A673 (cell line): Measurements from ENCODE around the gene KLHL13. TPM values are rescaled to one million over a fixed set of nuclear protein-coding genes. Genes with fewer than 3 reads are reported as not detected.

ENCODE experiments used
- BruUV-seq: library from RNA; stranded (reverse); fragments of 400-500 nt; replicated peaks from 2 replicates; lab custom pipeline; 2021; lab: Mats Ljungman, UMichigan
- CTCF ChIA-PET: fragments of 300-600 bp; sonication (Branson Sonifier 250); formaldehyde crosslinking; loops from one replicate; lab custom pipeline; 2022; ENCODE audit warnings: antibody characterized with exemption; lab: Charles Lee
- POLR2A ChIA-PET: fragments of 300-600 bp; sonication (Branson Sonifier 250); formaldehyde crosslinking; loops from one replicate; lab custom pipeline; 2022; ENCODE audit warnings: antibody characterized with exemption; ENCODE audit not compliant: low non-redundant PET; lab: Charles Lee
- DNase-seq: peaks from one replicate; pipeline ENCODE4 v3.0.0-alpha.2; 2015; ENCODE audit warnings: low spot score
- H3K27ac ChIP-seq: fragments of 200-600 bp; sonication (generic); 2 replicates; pipeline ENCODE4 v1.5.1; 2016; ENCODE audit warnings: mixed run types, low read depth, mild to moderate bottlenecking, mixed read lengths, antibody characterized with exemption, low read length; ENCODE audit not compliant: poor library complexity, severe bottlenecking
- H3K27me3 ChIP-seq: fragments of 200-600 bp; sonication (generic); replicated peaks from 2 replicates; pipeline ENCODE4 v1.6.1; 2017; ENCODE audit warnings: mixed run types, low read depth, mild to moderate bottlenecking, mixed read lengths, antibody characterized with exemption, low read length; ENCODE audit not compliant: insufficient read depth, poor library complexity
- H3K36me3 ChIP-seq: fragments of 200-600 bp; sonication (generic); 2 replicates; pipeline ENCODE4 v1.6.1; 2016; ENCODE audit warnings: mixed run types, mild to moderate bottlenecking, mixed read lengths, antibody characterized with exemption, low read length; ENCODE audit not compliant: insufficient read depth, poor library complexity, severe bottlenecking
- H3K4me1 ChIP-seq: fragments of 200-600 bp; sonication (generic); 2 replicates; pipeline ENCODE4 v1.6.1; 2017; ENCODE audit warnings: mixed run types, mild to moderate bottlenecking, mixed read lengths, antibody characterized with exemption, low read length; ENCODE audit not compliant: insufficient read depth, poor library complexity, severe bottlenecking
- H3K4me3 ChIP-seq: fragments of 200-600 bp; sonication (generic); 2 replicates; pipeline ENCODE4 v1.5.1; 2016; ENCODE audit warnings: low read depth, mixed run types, mild to moderate bottlenecking, mixed read lengths, low read length; ENCODE audit not compliant: poor library complexity, severe bottlenecking
- H3K9me3 ChIP-seq: fragments of 200-600 bp; sonication (generic); 2 replicates; pipeline ENCODE4 v1.6.1; 2016; ENCODE audit warnings: mixed run types, low read depth, mild to moderate bottlenecking, mixed read lengths, antibody characterized with exemption, low read length; ENCODE audit not compliant: poor library complexity, severe bottlenecking
- EZH2 ChIP-seq: fragments of 200-600 bp; sonication (generic); IDR thresholded peaks from 2 replicates; pipeline ENCODE4 v1.6.1; 2017; ENCODE audit warnings: borderline replicate concordance, low read depth, mild to moderate bottlenecking, mixed read lengths, antibody characterized with exemption, low read length; ENCODE audit not compliant: poor library complexity, severe bottlenecking
- intact Hi-C: fragments of 100-400 bp; cut with micrococcal nuclease; formaldehyde crosslinking; loops from one replicate; pipeline ENCODE4 v1.10.0; 2022; ENCODE audit not compliant: unreplicated experiment
- total RNA-seq: library from RNA; stranded (reverse); gene quantifications from 2 replicates; pipeline ENCODE4 v1.2.3, GENCODE V29; 2021
- TF ChIP-seq, protein P1 (sequence below): fragments of 300-800, 200-600 bp; sonication (generic); conservative IDR thresholded peaks from 2 replicates; pipeline ENCODE4 v1.5.1; 2017; ENCODE audit warnings: low read depth, mild to moderate bottlenecking, antibody characterized with exemption, low read length, moderate library complexity, mixed read lengths

Gene KLHL13
- total RNA-seq, 1 experiment from 2014 or later: 46.3 TPM

DNA sequence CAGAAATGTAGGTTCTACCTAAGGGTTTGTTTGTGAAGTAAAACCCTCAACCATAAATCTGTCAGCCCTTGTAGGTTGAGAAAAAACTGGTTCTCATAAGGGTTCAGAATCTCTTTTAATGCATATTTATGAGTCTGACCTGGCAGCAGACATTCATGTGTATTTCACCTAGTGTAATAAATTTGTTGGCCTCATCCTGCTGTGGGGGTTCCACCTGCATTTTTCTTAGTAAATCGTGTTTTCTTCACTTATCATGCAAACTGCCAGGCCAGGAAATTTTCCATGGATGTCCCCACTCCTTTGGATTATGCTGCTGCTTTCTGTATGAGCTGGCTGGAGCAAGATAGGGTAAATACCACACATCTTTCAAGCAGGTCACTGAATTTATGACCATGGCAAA, 42.4 kb downstream of the KLHL13 start:
- H3K27me3 ChIP-seq: no peaks in the 10 kb centered on the region
- no peaks in the 10 kb centered on the region for H3K4me1 ChIP-seq
- no peak overlapping the region for H3K4me3 ChIP-seq
- no peaks in the 10 kb centered on the region for H3K9me3 ChIP-seq
- no peak for DNase-seq
- no TSS peak for BruUV-seq
- TF ChIP-seq, protein P1, sequence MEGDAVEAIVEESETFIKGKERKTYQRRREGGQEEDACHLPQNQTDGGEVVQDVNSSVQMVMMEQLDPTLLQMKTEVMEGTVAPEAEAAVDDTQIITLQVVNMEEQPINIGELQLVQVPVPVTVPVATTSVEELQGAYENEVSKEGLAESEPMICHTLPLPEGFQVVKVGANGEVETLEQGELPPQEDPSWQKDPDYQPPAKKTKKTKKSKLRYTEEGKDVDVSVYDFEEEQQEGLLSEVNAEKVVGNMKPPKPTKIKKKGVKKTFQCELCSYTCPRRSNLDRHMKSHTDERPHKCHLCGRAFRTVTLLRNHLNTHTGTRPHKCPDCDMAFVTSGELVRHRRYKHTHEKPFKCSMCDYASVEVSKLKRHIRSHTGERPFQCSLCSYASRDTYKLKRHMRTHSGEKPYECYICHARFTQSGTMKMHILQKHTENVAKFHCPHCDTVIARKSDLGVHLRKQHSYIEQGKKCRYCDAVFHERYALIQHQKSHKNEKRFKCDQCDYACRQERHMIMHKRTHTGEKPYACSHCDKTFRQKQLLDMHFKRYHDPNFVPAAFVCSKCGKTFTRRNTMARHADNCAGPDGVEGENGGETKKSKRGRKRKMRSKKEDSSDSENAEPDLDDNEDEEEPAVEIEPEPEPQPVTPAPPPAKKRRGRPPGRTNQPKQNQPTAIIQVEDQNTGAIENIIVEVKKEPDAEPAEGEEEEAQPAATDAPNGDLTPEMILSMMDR: no peak
- TF ChIP-seq EZH2: no peak
- H3K36me3 ChIP-seq: no peaks in the 10 kb centered on the region
- CTCF ChIA-PET: no interaction called here
- POLR2A ChIA-PET: no interaction called here
- intact Hi-C loops: no loop called here
- H3K27ac ChIP-seq: no peak overlapping the region

DNA sequence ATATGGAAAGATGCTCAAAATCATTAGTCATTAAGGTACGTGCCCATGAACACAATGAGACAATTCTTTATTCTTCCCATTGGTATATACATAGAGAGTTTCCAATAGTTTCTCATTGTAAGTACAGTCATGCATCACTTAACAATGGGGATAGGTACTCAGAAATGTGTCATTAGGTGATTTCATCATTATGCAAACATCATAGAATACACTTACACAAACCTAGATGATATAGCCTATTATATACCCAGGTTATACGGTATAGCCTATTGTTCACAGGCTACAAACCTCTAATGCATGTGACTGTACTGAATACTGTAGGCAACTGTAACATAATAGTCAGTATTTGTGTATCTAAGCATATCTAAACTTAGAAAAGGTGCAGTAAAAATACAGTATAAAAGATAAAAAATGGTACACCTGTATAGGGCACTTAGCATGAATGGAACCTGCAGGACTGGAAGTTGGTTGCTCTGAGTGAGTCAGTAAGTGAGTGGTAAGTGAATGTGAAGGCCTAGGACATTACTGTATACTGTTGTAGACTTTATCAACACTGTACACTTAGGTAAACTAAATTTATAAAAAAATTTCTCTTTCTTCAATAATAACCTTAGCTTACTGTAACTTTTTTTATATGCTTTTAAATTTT, 49.6 kb downstream of the KLHL13 start:
- POLR2A ChIA-PET: no interaction called here
- TF ChIP-seq, protein P1: no peak
- TF ChIP-seq EZH2: no peak

DNA sequence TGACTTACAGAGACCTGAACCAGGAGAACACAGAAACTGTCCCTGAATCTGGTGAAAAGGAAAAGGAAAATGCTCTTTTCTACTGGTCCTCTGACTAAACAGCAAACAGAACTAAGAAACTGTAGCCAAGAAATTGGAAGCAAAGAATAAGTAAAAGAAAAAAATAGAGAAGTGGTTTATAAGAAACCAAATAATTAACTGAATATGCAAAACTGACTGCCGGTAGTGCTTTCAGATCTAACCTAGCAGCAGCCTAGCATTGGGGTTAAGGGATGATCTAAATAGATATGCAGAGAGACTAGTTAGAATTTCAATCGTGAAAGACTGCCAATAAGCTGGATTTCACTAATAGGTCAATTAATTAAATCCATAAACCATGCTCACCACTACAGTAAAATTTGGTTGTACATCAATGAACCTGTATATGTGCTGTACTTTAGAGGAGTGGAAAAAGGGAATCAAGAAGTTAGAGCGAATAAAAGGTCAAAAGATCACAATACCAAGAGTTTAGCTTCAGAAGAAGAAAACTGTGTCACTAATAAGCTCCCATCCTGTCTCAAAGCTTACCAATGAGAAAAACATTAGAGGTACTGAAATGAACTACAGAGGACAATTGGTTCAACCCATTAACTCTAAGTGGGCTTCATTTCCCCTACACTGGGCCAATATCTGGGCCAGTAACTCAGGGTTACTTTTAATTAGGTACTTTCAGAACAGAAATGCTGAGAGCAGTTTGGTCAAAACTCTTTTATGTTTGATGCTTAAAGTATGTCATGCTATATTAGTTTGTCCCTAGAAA, 53.6 kb downstream of the KLHL13 start:
- DNase-seq: no peak
- TF ChIP-seq, protein P1: no peak
- no peak for TF ChIP-seq EZH2
- Histone ChIP-seq H3K4me3 (no peak overlapping the region), H3K27ac (no peak overlapping the region), H3K36me3 (no peaks in the 10 kb centered on the region), H3K9me3 (no peaks in the 10 kb centered on the region), H3K4me1 (no peaks in the 10 kb centered on the region), H3K27me3 (no peaks in the 10 kb centered on the region)
- CTCF ChIA-PET: no interaction called here
- POLR2A ChIA-PET: no interaction called here
- BruUV-seq: no TSS peak
- intact Hi-C loops: no loop called here

More for the DNA sequence above, 49.6 kb downstream of the KLHL13 start:
- intact Hi-C loops: no loop called here
- CTCF ChIA-PET: no interaction called here
- DNase-seq: no peak
- Histone ChIP-seq H3K27me3 (no peaks in the 10 kb centered on the region), H3K4me1 (no peaks in the 10 kb centered on the region), H3K4me3 (no peak overlapping the region), H3K36me3 (no peaks in the 10 kb centered on the region), H3K27ac (no peak overlapping the region), H3K9me3 (no peaks in the 10 kb centered on the region)
- no TSS peak for BruUV-seq
